Left renal cortex interstitium (tissue), 4 donors: ENCODE results near the gene IL1R1. TPM values are rescaled to one million over a fixed set of nuclear protein-coding genes. Genes with fewer than 3 reads are reported as not detected.
"Not testable (repeated sequence)": the region's sequence is repeated elsewhere in the genome, so short reads cannot be mapped to it uniquely, and the experiment has no call there.

Source experiments
- DNase-seq, 4 donors: peaks; one replicate each; pipeline ENCODE4 v3.0.0-alpha.2; 2013; ENCODE audit warnings: low read depth in 4 of 4, low spot score in 2 of 4, missing footprints in 1 of 4
- polyA plus RNA-seq, 4 donors: library from polyadenylated mRNA; unstranded; fragments of 120-200 nt; gene quantifications; one replicate each; pipeline ENCODE4 v1.2.1, GENCODE V29; 2013; ENCODE audit not compliant: insufficient read length in 4 of 4

Gene IL1R1
- polyA plus RNA-seq, 4 donors, result 28.5 to 40.0 (median 31.1) TPM

- DNase-seq, result no peak
Observed at GRCh38 chr2:102110596-102111334, 31.8 kb upstream of the IL1R1 start.

- DNase-seq, result no peak
Observed at GRCh38 chr2:102111823-102112222, 30.7 kb upstream of the IL1R1 start.

- no peak for DNase-seq
Observed at GRCh38 chr2:102112271-102112670, 30.3 kb upstream of the IL1R1 start.

DNA sequence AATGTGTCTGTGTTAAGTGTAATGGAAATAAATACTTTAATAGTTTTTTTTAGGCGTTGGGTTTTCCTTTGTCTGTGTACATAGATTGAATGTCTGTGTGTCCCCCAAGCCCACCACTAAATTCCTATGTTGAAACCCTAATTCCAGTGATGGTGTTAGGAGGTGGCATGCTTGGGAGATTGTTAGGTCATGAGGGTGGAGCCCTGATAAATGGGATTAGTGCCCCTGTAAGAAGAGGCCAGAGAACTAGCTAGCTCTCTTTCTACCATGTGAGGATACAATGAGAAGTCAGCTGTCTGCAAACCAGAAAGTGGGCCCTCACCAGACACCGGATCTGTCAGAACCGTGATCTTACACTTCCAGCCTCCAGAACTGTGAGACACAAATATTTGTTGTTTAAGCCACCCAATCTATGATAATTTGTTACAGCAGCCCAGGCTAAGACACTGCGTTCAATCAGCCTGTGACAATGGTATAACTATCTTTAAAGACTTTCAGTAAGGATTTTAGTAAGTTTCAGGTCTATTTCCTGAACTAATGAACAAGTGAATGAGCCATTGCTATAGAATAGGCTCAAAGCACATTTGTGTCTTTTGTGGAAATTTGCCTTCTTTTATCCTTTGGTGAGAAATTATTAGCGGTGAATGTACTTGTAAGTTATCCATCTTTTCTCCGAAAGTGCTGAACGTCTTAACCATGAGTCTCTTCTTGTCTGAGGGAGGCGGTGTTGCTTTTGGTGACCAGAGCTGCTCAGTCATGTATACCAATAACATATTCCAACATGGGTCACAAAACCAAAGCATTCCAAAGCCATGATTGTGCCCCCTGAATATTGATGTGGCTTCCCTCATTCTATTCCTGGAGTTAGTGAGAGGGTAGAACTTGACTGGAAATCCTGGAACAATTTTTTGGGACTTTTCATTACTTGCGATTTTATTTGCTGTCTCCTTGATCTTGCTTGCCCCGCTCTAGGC lies 29.6 kb upstream of the IL1R1 start:
- no peak for DNase-seq

DNA sequence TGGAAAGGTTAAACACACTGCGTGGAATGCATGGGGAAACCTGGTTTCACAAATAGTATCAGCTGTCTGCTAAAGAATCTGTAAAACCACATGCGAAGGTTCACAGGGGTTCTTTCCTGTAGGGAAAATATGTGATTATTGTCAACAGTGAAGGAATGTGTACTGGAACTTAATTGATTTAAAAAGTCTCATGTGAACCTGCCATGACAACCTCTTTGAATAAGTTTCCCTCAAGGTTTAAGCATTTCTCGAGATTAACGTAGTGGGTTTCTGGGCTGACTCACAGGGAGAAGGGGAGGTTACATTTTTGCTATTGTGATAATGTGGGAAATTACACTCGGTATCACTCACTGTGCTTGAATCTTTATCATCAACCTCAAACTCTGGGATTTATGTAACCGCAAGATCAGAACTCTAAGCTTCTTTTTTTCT lies 28.2 kb upstream of the IL1R1 start:
- no peak for DNase-seq

GRCh38 chr2:102114851-102115497 lies 27.6 kb upstream of the IL1R1 start:
- no peak for DNase-seq

DNA sequence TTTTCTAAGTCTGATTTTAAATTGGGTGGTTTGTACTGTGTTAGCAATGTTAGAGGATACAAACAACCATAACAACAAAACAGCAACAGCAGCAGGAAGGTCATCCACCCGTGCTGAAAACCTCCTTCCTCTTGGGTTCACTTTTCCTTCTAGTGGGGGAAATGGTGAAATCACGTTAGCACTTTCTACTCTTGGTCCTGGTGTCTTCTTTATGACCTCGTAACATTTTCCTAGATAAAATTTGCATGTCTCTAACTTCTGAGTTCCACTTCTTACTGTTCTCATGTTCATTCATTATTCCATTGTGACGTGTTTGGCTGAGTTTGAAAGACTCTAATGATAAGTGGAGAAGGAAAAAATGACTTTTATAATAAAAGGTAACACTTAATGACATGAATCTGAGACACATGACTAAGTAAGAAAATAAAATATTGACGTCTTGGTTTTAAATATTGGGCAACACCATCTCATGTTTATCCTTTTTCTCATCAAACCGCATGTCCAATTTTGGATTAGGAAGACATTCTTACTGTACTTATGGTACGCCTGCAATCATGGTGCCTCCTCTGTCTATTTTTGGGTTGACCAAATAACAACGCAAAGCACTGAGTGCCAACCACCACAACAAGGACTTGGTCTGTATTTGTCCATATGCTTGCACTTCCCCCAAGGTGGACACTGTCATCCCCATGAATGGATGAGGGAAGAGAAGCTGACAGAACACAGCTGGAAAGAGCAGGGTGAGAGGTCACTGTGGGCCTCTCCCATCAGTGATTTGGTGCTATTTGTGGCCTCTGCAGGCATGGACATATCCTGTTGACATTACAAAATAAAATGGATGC lies 25.7 kb upstream of the IL1R1 start:
- no peak for DNase-seq

- no peak for DNase-seq
Observed at GRCh38 chr2:102117472-102117858, 25.1 kb upstream of the IL1R1 start.

GRCh38 chr2:102119255-102119654 lies 23.3 kb upstream of the IL1R1 start:
- no peak for DNase-seq

DNA sequence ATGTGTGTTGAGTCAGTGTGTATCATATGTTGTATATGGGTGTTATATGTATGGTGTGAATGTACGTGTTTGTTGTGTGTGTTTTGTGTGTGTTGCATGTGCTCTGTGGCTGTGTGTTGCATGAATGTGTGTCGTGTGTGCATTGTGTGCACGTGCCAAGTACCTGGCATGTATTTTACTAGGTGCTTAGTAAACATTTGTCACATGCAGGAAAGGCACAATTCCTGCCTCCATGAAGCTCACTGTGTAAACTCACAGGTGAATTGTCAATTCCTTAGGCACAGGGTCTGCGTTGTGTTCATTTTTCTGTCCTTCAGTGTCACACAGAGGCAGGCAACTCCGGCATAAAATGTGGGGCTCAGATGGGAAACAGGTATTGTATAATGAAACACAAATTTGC lies 22.3 kb upstream of the IL1R1 start:
- DNase-seq, result no peak

DNA sequence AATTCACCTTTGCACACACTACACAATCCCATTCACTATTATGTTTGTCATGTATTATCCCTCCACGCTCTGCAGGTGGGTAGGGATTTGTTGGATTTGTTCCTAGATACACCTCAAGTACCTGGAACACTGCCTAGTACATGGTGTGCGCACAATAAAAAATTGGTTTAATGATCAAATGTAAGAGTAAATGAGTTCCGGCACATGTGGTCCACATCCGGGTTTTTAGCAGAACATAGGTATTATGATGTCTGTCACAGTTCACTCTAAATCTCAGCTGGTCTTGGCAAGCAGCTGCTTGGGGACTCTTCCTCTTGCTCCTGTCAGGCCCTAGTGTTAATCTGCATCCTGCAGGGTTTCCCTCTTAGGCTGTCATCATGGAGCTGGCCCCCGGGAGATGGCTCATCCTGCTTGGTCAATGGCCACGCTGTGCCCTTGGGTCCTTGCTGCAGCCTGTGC lies 21.8 kb upstream of the IL1R1 start:
- DNase-seq, result no peak

- no peak for DNase-seq
Observed at GRCh38 chr2:102122115-102122514, 20.4 kb upstream of the IL1R1 start.

DNA sequence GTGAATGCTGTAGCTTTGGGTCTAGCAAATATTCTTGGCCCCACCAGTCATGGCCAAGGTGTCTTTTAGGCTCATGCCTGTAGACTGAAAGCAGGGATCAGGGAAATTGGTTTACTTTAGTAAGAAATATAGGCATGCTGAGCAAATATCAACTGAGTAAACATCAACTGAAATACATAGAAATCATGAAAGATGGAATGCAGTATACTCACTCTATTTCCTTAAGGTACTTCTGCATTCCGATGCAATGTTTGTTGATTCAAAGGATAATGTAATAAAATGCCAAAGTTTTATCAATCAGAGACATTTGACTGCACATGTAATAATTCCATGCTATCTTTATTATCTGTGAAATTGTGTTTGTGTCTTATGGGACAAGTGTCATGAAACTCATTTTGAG lies 19.6 kb upstream of the IL1R1 start:
- no peak for DNase-seq

GRCh38 chr2:102124421-102124820 lies 18.1 kb upstream of the IL1R1 start:
- DNase-seq, result not testable (repeated sequence)

DNA sequence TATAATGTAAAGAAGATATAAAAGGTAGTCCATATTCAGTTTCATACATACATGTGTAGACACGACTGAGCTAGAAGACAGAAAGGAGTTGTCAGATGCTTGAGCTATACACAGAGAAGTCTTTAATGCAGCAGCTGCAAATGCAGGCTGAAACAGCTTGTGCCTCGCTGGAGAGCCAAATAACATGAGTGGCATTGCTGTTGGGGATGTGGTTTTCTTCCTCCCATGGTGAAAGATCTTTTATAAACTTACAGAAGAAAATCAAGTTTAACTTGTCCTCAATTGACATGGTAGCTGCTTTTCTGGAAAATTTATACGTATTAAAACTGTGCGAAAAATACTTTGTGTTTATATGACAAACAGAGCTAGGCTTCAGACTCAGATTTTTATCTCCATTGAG lies 16.4 kb upstream of the IL1R1 start:
- DNase-seq, result no peak

GRCh38 chr2:102126660-102127059 lies 15.9 kb upstream of the IL1R1 start:
- DNase-seq, result no peak

GRCh38 chr2:102129082-102129481 lies 13.5 kb upstream of the IL1R1 start:
- no peak for DNase-seq

DNA sequence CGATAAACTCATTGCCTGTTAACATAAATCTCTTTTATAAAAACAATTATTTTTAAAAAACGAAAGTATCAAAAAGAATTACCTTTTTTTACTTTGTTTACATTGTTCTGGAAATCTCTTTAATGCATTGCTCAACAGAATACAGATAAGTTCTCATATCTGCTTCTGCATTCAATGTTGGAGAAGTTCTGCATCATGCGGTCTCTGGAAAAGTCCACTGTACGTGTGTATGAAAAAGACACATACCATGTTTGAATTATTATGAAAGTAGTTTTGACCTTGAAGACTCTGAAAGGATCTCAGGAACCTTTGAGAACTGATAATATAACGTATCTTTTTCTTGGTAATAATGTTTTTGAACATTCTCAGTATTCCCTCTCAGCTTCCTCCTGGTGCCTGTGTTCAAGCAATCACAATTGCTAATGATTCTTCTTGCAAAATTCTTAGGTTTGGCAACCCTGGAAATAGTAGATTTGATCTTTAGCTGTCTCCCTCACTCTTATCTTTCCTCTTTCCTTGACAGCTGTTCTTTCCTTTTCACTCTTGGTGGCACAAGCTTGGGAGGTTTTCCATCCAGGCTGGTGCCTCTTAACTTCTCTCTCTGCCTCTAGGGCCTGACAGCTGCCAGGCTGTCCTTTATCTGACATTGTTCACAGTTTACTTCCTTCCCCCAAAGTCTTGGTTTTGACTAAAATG lies 12.4 kb upstream of the IL1R1 start:
- DNase-seq, result no peak

DNA sequence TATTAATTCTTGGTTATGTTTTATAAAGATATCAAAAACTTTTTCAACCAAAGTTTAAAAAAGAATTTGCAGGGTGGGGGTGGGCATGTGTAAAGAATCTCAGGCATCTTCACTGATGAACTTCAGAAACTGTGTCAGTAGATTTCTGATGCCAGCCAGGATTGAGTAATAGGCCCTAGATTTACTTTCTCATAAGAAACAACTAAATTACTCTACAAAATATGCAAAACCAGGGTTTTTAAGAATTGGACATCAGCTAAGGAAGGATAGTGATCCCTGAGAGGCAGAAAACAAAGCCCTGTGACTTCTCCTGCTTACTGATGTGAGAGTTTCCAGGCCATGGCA lies 11.9 kb upstream of the IL1R1 start:
- no peak for DNase-seq

DNA sequence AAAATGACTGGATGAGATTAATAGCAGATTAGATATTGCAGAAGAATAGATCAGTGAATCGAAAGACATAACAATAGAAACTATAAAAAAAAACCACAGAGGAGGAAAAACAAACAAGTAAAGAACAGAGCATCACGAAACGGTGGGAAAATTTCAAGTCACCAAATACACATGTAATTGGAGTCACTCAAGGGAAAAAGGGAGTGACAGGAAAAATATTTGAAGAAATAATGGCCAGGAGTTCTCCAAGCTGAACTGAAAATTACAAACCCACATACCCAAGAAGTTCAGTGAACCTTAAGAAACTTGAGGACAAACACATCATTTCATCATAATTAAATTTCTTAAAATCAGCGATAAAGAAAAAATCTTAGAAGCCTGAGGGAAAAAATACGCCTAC lies 11.0 kb upstream of the IL1R1 start:
- no peak for DNase-seq
